ENCODE data around the gene GPR12.
"Not testable (repeated sequence)": the region's sequence is repeated elsewhere in the genome, so short reads cannot be mapped to it uniquely, and the experiment has no call there.

The GPR12 gene

GRCh38 chr13:26743971-26744370 is 16.6 kb downstream of the GPR12 start:
- no peak for DNase-seq

- no peak for DNase-seq
Measured at GRCh38 chr13:26742691-26743358, 17.8 kb downstream of the GPR12 start.

- DNase-seq = no peak
Measured at GRCh38 chr13:26735677-26736076, 24.9 kb downstream of the GPR12 start.

- no peak for DNase-seq
Measured at GRCh38 chr13:26727633-26728032, 33.0 kb downstream of the GPR12 start.

DNA sequence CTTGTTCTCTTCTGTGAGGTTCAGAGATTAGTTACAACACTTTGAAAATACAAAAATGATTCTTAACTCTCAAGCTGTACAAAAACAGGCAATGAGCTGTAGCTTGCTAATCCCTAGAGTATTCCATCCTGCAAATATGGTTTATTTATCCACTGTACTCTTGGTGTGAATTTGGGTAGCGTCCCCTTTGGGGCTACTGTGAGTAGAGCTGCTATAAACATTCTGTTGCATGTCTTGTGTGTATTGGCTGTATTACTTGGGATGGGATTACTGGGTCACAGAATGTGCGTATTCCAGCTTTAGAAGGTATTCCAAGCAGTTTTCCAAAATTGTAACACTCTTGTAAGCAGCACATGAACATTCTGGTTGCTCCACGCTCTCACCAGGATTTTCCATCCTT is 33.5 kb downstream of the GPR12 start:
- no peak for DNase-seq

GRCh38 chr13:26726684-26727083 is 33.9 kb downstream of the GPR12 start:
- no peak for DNase-seq

DNA sequence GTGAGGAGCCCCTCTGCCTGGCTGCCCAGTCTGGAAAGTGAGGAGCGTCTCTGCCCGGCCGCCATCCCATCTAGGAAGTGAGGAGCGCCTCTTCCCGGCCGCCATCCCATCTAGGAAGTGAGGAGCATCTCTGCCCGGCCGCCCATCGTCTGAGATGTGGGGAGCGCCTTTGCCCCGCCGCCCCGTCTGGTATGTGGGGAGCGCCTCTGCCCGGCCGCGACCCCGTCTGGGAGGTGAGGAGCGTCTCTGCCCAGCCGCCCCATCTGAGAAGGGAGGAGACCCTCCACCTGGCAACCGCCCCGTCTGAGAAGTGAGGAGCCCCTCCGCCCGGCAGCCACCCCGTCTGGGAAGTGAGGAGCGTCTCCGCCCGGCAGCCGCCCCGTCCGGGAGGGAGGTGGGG is 37.0 kb downstream of the GPR12 start:
- DNase-seq = not testable (repeated sequence)

GRCh38 chr13:26722321-26722720 is 38.3 kb downstream of the GPR12 start:
- DNase-seq = no peak

DNA sequence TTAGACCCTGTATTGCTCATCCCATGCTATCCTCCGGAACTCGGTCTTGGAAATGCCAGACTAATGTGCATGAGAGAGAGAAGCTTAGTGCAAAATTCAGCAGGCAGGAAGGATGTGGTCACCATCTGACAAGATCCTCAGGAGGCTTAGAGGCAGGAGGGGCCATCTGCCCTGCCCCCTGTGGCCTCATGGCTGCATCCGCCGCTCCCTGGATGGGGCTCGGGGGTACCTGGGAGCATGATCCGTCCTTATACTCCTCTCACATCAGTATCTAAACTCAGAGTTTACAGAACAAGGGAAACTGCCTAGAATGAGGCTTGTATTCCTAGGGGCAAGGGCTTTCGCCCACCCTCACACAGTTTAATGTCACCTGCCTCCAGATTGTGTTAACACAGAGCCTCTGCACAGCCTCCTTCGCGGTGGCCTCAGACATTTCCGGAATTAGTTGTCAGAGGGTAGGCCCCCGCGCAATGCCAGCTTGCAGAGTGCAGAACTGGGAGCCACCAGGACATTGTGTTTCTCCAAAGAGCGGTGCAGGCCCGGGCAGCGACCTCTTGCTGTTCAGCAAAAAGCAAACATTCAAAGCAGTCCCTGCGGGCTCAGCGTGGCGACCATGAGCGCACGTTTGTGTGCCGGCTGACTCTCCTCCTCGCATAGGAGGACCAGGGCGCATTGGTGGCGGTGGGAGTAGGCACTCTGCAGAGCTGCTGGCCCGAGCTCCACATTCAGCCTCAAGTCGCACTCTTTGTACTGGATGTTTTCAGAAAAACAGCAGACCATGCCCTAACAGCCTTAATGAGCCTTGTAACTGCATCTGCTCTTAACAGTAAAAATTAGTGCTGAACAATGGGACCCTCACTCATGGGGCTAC is 39.1 kb downstream of the GPR12 start:
- peak; percentile 69 for DNase-seq

GRCh38 chr13:26719356-26719945 is 41.1 kb downstream of the GPR12 start:
- peak; percentile 97 for DNase-seq

DNA sequence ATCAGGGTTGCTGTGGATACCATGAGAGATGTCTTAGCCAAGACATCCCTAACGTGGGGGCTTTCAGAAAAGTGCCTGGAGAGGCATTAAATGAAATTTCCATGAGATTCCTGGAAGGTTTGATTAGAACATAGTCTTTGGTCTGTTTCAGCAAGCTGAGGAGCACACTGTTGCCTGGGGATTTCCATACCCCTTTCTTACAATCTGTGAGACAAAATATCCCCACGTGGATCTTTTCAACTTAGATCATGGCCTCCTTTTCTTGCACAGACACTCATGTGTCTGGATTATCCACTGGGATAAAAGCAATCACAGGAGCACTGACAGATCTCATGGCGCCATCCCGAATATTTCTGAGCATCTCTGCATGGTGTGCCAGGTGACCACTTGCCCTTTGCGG is 41.7 kb downstream of the GPR12 start:
- no peak for DNase-seq

- DNase-seq = no peak
Measured at GRCh38 chr13:26718146-26718545, 42.4 kb downstream of the GPR12 start.

DNA sequence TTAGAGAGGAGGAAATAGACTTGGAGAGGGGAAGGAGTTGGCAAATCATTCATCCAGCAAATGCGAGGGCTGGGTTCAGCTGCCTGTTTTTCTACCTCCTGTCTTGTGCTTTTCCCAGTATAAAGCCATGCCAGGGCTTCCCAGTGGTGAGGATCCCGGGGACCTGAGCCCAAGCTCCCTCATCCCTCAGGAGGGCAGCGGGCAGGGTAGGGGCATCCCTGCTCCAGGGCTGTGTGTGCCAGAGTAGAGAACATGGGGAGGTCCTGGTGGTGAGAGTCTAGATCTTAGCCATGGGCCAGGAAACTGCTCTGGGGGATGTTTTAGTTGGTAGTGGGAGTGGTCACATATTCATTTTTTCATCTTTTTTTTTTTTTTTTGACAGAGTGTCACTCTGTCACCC is 43.6 kb downstream of the GPR12 start:
- no peak for DNase-seq

- no peak for DNase-seq
Measured at GRCh38 chr13:26713341-26713740, 47.2 kb downstream of the GPR12 start.

- DNase-seq = no peak
Measured at GRCh38 chr13:26711211-26711610, 49.4 kb downstream of the GPR12 start.

GRCh38 chr13:26710166-26710565 is 50.4 kb downstream of the GPR12 start:
- peak; percentile 60 for DNase-seq

DNA sequence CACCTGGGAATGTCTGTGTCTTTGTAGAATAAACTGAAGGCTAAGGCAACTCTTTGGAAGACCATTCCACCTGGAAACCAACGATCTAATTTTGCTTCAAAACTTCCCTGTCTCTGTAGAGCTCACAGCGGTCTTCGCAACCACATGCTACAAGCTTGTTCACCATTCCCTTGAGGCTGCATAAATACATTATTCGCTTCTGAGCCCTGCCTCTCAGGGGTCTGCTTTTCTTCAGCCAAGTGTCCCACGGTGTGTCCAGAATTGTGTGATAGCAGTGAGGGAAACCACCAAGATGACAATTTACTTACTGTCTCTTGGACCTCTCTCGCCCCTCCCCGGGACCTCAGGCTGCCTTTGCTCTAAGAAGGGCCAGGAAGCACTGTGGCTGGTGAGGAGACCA is 51.1 kb downstream of the GPR12 start:
- DNase-seq = no peak

GRCh38 chr13:26708007-26708297 is 52.6 kb downstream of the GPR12 start:
- DNase-seq = no peak

DNA sequence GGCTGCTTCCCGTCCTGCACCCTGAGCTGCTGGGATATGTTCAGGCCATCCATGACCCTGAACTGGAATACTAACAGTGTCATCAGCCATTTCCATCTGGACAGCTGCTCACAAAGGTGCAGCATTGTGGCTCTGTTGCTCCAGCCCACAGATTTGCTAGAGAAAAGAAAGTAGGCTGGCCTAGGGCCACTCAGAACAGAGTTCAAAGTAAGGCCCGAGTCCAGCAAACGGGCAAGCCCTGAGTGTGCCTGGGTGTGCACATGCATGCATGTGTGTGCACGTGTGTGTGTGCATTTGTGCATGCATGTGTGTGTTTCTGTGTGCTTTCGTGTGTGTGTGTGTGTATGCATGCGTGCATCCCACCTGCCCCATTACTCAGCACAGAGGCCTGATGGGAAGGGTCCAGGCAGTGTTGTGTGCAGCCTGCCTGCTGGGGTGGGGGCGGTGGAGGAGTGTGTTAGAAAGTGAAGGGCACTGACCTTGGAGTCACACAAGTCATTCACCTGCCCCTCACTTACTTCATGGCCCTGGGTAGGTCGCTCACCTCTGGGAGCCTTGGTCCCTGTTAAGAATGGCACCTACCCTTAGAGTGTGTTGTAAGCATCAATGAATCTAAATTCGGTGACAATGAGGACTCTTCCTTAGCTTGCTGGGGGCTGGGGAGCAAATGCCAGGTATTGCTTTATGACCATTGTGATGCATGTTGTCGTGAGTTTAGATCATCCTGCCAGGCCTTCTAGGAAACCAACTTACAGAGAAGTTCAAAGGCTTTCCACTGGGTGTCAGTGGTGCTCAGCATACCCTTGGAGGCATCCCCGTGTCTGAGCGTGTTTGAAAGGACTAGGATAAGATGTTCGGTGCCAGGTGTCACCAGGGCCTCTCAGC is 53.2 kb downstream of the GPR12 start:
- peak; percentile 68 for DNase-seq

DNA sequence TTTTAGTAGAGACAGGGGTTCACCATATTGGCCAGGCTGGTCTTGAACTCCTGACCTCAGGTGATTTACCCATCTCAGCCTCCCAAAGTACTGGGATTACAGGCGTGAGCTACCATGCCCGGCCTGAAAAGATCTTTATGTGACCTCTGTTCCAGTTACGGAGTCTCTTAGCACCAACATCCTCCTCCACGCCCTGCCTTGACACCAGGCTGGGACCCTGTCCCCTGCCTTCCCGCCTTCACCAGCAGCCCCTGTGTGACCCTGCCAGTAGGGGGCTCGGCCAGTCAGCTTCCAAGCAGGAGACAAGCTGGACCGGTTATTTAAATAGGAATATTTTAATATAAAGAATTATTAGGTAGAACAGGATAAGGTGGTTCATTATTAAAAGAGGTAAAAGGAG is 54.2 kb downstream of the GPR12 start:
- no peak for DNase-seq

DNA sequence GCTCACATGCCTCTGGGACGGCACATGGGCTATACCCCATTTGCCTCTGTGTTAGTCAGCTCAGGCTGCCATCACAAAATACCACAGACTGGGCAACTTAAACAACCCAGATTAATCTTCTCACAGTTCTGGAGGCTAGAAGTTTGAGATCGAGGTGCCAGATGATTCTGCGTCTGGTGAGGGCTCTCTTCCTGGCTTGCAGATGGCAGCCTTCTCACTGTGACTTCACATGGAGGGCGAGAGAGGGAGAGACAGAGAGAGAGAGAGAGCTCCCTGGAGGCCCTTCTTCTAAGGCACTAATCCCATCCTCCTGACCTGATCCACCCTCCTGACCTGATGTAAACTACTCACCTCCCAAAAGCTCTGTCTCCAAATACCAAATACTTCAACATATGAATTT is 55.0 kb downstream of the GPR12 start:
- DNase-seq = peak; percentile 43
